HG03457 (cell line): ENCODE data around the gene SUGT1.
"Not testable (repeated sequence)": the region's sequence is repeated elsewhere in the genome, so short reads cannot be mapped to it uniquely, and the experiment has no call there.

Experiments
- ATAC-seq: cut with Tn5 transposase; IDR thresholded peaks from one replicate; pipeline ENCODE4 v1.9.1; 2021; ENCODE audit warnings: moderate number of reproducible peaks; ENCODE audit not compliant: unreplicated experiment

Gene SUGT1

GRCh38 chr13:52652196-52652979 is at the start of gene SUGT1:
TSS of gene SUGT1 (plus strand) at chr13:52652836. CDS start at chr13:52652921, 85 bp downstream.
- ATAC-seq: peak; percentile 93

- not testable (repeated sequence) for ATAC-seq
Observed at GRCh38 chr13:52603316-52603715, 49.3 kb upstream of the SUGT1 start.

- ATAC-seq: not testable (repeated sequence)
Observed at GRCh38 chr13:52606126-52606525, 46.5 kb upstream of the SUGT1 start.

- not testable (repeated sequence) for ATAC-seq
Observed at GRCh38 chr13:52606795-52607194, 45.8 kb upstream of the SUGT1 start.

- ATAC-seq: not testable (repeated sequence)
Observed at GRCh38 chr13:52608184-52608583, 44.5 kb upstream of the SUGT1 start.

GRCh38 chr13:52609013-52609606 is 43.5 kb upstream of the SUGT1 start:
- not testable (repeated sequence) for ATAC-seq

- not testable (repeated sequence) for ATAC-seq
Observed at GRCh38 chr13:52610158-52610557, 42.5 kb upstream of the SUGT1 start.

- ATAC-seq: no peak
Observed at GRCh38 chr13:52615134-52615801, 37.4 kb upstream of the SUGT1 start.

- ATAC-seq: no peak
Observed at GRCh38 chr13:52615812-52616211, 36.8 kb upstream of the SUGT1 start.

- ATAC-seq: peak; percentile 98
Observed at GRCh38 chr13:52617070-52618060, 35.3 kb upstream of the SUGT1 start.

GRCh38 chr13:52631083-52631690 is 21.4 kb upstream of the SUGT1 start:
- not testable (repeated sequence) for ATAC-seq

- no peak for ATAC-seq
Observed at GRCh38 chr13:52638666-52639328, 13.8 kb upstream of the SUGT1 start.

GRCh38 chr13:52642131-52642530 is 10.5 kb upstream of the SUGT1 start, which contains the start of gene HNRNPA1L2:
TSS of gene HNRNPA1L2 (plus strand) at chr13:52642431. CDS start at chr13:52642493, 62 bp downstream.
- ATAC-seq: no peak

- ATAC-seq: no peak
Observed at GRCh38 chr13:52644108-52644507, 8.5 kb upstream of the SUGT1 start.

- ATAC-seq: no peak
Observed at GRCh38 chr13:52646967-52647366, 5.7 kb upstream of the SUGT1 start.

- ATAC-seq: no peak
Observed at GRCh38 chr13:52650731-52651130, 1.9 kb upstream of the SUGT1 start.

GRCh38 chr13:52651897-52652195 is 790 bp upstream of the SUGT1 start:
- ATAC-seq: no peak

GRCh38 chr13:52652980-52653303 is 306 bp downstream of the SUGT1 start:
- ATAC-seq: peak; percentile 27

GRCh38 chr13:52659340-52659739 is 6.7 kb downstream of the SUGT1 start:
- no peak for ATAC-seq

- ATAC-seq: no peak
Observed at GRCh38 chr13:52664272-52664671, 11.6 kb downstream of the SUGT1 start.
